Liver (tissue), 9 donors: ENCODE measurements around the gene CACNA1B. TPM values are rescaled to one million over a fixed set of nuclear protein-coding genes. Genes with fewer than 3 reads are reported as not detected.

Experiments used
- DNase-seq: peaks from one replicate; pipeline ENCODE4 v3.0.0-alpha.2; 2017; ENCODE audit warnings: low spot score
- H3K27ac ChIP-seq, 2 donors: one replicate each; pipeline ENCODE4 v1.7.0; 2013; ENCODE audit warnings: inconsistent platforms in 2 of 2, low read length in 2 of 2, control low read depth in 1 of 2, low read depth in 1 of 2, mild to moderate bottlenecking in 1 of 2
- H3K27me3 ChIP-seq, 4 donors: one replicate each; pipeline versions ENCODE4 v1.6.1 to v1.7.0; 2013; ENCODE audit warnings: low read length in 3 of 4, inconsistent platforms in 1 of 4, mild to moderate bottlenecking in 1 of 4, moderate library complexity in 1 of 4; ENCODE audit not compliant: control insufficient read depth in 4 of 4, insufficient read depth in 4 of 4
- H3K36me3 ChIP-seq, 4 donors: one replicate each; pipeline versions ENCODE4 v1.6.1 to v1.7.0; 2013; ENCODE audit warnings: low read length in 3 of 4, mild to moderate bottlenecking in 3 of 4, low read depth in 1 of 4, moderate library complexity in 1 of 4; ENCODE audit not compliant: control insufficient read depth in 4 of 4, insufficient read depth in 3 of 4
- H3K4me1 ChIP-seq, 4 donors: one replicate each; pipeline versions ENCODE4 v1.6.1 to v1.7.0; 2013; ENCODE audit warnings: low read length in 3 of 4, mild to moderate bottlenecking in 3 of 4, moderate library complexity in 1 of 4; ENCODE audit not compliant: control insufficient read depth in 4 of 4, insufficient read depth in 4 of 4
- H3K4me3 ChIP-seq, 3 donors: one replicate each; pipeline versions ENCODE4 v1.6.1 to v1.7.0; 2013; ENCODE audit warnings: low read length in 3 of 3, control low read depth in 1 of 3, low read depth in 1 of 3, mild to moderate bottlenecking in 1 of 3
- H3K9ac ChIP-seq, 2 donors: one replicate each; pipeline ENCODE4 v1.7.0; 2013; ENCODE audit warnings: low read length in 2 of 2, mild to moderate bottlenecking in 2 of 2, moderate library complexity in 2 of 2, control low read depth in 1 of 2, low read depth in 1 of 2
- H3K9me3 ChIP-seq, 4 donors: one replicate each; pipeline versions ENCODE4 v1.6.1 to v1.7.0; 2013; ENCODE audit warnings: low read length in 3 of 4; ENCODE audit not compliant: control insufficient read depth in 4 of 4
- EGR1 ChIP-seq, 2 donors: IDR thresholded peaks; 2 replicates each; pipeline ENCODE4 v1.6.1; 2016 to 2018; ENCODE audit warnings: antibody characterized with exemption in 2 of 2, low read depth in 2 of 2
- FOXA1 ChIP-seq: IDR thresholded peaks from 2 replicates; pipeline ENCODE4 v1.6.1; 2016; ENCODE audit warnings: antibody characterized with exemption
- FOXA2 ChIP-seq: IDR thresholded peaks from 2 replicates; pipeline ENCODE4 v1.6.1; 2016; ENCODE audit warnings: antibody characterized with exemption
- GABPA ChIP-seq, 2 donors: IDR thresholded peaks in 1 of 2; conservative IDR thresholded peaks in 1 of 2; 2 replicates each; pipeline ENCODE4 v1.6.1; 2016; ENCODE audit warnings: antibody characterized with exemption in 2 of 2, mild to moderate bottlenecking in 1 of 2, moderate library complexity in 1 of 2
- HNF4A ChIP-seq, 2 donors: conservative IDR thresholded peaks; 2 replicates each; pipeline ENCODE4 v1.6.1; 2016; ENCODE audit warnings: antibody characterized with exemption in 2 of 2, mild to moderate bottlenecking in 2 of 2
- HNF4G ChIP-seq: IDR thresholded peaks from 2 replicates; pipeline ENCODE4 v1.6.1; 2016; ENCODE audit warnings: antibody characterized with exemption
- JUND ChIP-seq, 2 donors: IDR thresholded peaks; 2 replicates each; pipeline ENCODE4 v1.6.1; 2016; ENCODE audit warnings: antibody characterized with exemption in 2 of 2
- NR2F2 ChIP-seq: IDR thresholded peaks from 2 replicates; pipeline ENCODE4 v1.6.1; 2016; ENCODE audit warnings: antibody characterized with exemption
- RAD21 ChIP-seq, 2 donors: IDR thresholded peaks; 2 replicates each; pipeline ENCODE4 v1.6.1; 2016; ENCODE audit warnings: antibody characterized with exemption in 2 of 2, mild to moderate bottlenecking in 2 of 2
- SP1 ChIP-seq: IDR thresholded peaks from 2 replicates; pipeline ENCODE4 v1.6.1; 2018; ENCODE audit warnings: antibody characterized with exemption, mild to moderate bottlenecking
- TAF1 ChIP-seq: conservative IDR thresholded peaks from 2 replicates; pipeline ENCODE4 v1.6.1; 2016; ENCODE audit warnings: antibody characterized with exemption, mild to moderate bottlenecking
- WGBS: extraction: QIAGEN DNeasy Blood & Tissue Kit; methylation state at CpG from one replicate; pipeline ENCODE4 v1.1.7; 2013; 5-methylcytosine and 5-hydroxymethylcytosine counted together
- polyA plus RNA-seq, 2 donors: library from polyadenylated mRNA; stranded (reverse) in 1 of 2; unstranded in 1 of 2; fragments of 200-250 nt in 1 of 2; fragments of >200 nt in 1 of 2; fragmentation: Nextera tagmentation in 1 of 2; extraction: Ambion mirVana in 1 of 2; gene quantifications; one replicate each; pipeline versions ENCODE4 v1.2.1 to v1.2.3, GENCODE V29; 2013 to 2015
- total RNA-seq, 2 donors: library from RNA; depleted of rRNA; stranded (reverse); fragments of >200 nt; gene quantifications; one replicate each; pipeline ENCODE4 v1.2.3, GENCODE V29; 2014
- TF ChIP-seq, protein P1 (sequence below): fragments of 150-350 bp; IDR thresholded peaks from 2 replicates; pipeline ENCODE4 v1.5.1; 2017; ENCODE audit warnings: improper control_type of control experiment, low read depth, low read length; ENCODE audit not compliant: missing input control
- TF ChIP-seq, protein P2 (sequence below): IDR thresholded peaks from 2 replicates; pipeline ENCODE4 v1.6.1; 2016; ENCODE audit warnings: antibody characterized with exemption
- TF ChIP-seq, protein P3 (sequence below): IDR thresholded peaks from 2 replicates; pipeline ENCODE4 v1.6.1; 2016; ENCODE audit warnings: antibody characterized with exemption
- TF ChIP-seq, protein P4 (sequence below): IDR thresholded peaks from 2 replicates; pipeline ENCODE4 v1.6.1; 2016; ENCODE audit warnings: antibody characterized with exemption, mild to moderate bottlenecking
- TF ChIP-seq, protein P5 (sequence below): IDR thresholded peaks from 2 replicates; pipeline ENCODE4 v1.6.1; 2016; ENCODE audit warnings: antibody characterized with exemption
- donor health status: healthy.
- donor health status: healthy.
- donor health status: healthy.
- donor health status: healthy.
- donor health status: healthy.

The CACNA1B gene
- total and polyA plus RNA-seq, 4 donors = under 0.01 to 0.05 TPM; not detected in 2

DNA sequence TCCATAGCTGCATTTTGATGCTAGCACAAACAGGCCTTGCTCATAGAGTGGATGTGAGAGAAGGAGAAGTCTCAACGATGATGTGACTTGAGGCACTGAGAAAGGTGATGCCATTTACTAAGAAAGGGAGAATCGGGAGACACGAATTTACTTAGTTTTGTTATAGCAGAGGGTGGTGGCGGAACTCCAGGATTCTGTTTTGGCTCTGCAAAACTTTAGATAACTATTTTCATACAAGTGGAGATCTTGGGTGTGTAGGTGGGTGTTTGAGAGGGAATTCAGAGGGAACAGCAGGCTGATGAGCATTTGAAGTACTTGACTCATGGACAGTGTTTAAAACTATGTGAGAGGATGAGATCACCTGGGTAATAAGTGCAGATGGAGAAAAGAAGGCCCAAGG, 43.2 kb downstream of the CACNA1B start (continued):
- TF ChIP-seq, protein P1, sequence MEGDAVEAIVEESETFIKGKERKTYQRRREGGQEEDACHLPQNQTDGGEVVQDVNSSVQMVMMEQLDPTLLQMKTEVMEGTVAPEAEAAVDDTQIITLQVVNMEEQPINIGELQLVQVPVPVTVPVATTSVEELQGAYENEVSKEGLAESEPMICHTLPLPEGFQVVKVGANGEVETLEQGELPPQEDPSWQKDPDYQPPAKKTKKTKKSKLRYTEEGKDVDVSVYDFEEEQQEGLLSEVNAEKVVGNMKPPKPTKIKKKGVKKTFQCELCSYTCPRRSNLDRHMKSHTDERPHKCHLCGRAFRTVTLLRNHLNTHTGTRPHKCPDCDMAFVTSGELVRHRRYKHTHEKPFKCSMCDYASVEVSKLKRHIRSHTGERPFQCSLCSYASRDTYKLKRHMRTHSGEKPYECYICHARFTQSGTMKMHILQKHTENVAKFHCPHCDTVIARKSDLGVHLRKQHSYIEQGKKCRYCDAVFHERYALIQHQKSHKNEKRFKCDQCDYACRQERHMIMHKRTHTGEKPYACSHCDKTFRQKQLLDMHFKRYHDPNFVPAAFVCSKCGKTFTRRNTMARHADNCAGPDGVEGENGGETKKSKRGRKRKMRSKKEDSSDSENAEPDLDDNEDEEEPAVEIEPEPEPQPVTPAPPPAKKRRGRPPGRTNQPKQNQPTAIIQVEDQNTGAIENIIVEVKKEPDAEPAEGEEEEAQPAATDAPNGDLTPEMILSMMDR = no peak

DNA sequence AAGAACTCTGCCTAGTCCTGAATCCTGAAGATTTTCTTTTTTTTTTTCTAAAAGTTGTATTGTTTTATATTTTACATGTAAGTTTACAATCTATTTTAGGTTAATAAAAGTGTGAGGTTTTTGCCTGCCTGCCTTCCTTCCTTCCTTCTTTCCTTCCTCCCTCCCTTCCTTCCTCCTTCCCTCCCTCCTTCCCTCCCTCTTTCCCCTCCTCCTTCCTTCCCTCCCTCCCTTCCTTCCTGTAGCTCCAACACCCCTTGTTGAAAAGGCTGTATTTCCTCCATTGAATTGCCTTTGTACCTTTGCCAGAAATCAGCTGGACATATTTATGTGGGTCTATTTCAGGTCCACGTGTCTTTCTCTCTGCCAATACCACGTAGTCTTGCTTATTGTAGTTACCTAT, 46.6 kb downstream of the CACNA1B start:
- no peak overlapping the region for H3K27ac ChIP-seq
- no peaks in the 10 kb centered on the region for H3K36me3 ChIP-seq
- no peak overlapping the region for H3K4me3 ChIP-seq
- H3K4me1 ChIP-seq = no peaks in the 10 kb centered on the region
- H3K27me3 ChIP-seq = peaks cover 0 to 6% (median 0%) of the 10 kb centered on the region in 4 donors
- H3K9me3 ChIP-seq = peaks cover 0 to 5% (median 3%) of the 10 kb centered on the region in 4 donors
- no peak for DNase-seq
- no peak for TF ChIP-seq RAD21 (IDR thresholded peaks at IDR 0.05)
- H3K9ac ChIP-seq = no peak overlapping the region
- WGBS = 46% methylated on average over 2 of the region's 2 CpGs

DNA sequence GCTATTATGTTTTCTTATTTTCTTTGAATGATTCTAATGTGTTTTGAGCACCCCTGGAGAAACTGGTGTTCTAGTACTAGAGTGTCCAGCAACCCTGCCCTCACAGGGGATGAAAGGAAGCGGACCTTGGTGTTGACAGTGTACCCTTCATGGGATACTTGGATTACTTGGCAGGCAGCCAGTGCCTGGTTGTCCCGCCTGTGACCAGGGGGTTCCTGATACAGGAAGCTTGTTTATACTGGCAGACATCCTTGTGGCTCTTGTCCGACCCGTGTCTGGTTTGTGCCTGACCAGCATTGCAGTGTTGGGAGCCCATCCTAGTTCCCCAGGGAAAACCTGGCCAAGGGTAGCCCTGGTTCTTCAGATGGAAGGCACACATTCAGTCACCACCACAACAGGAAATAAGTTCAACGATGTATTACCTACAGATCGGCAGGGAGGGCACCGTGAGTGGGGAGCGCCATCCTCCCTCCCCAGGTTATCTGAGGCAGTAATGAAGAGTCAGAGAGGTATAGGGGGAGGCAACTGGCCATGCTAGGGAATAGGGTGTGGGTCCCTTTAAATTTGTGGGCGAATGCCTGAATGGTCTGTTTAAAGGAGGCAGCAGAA, 47.3 kb downstream of the CACNA1B start:
- peaks cover 0 to 6% (median 0%) of the 10 kb centered on the region in 4 donors for H3K27me3 ChIP-seq
- DNase-seq = no peak
- no peaks in the 10 kb centered on the region for H3K4me1 ChIP-seq
- peaks cover 0 to 5% (median 3%) of the 10 kb centered on the region in 4 donors for H3K9me3 ChIP-seq
- 74% methylated on average over 9 of the region's 9 CpGs for WGBS
- H3K36me3 ChIP-seq = no peaks in the 10 kb centered on the region
- no peak for TF ChIP-seq HNF4A (conservative IDR thresholded peaks at IDR 0.05)
- no peak for TF ChIP-seq TAF1
- no peak for TF ChIP-seq FOXA2
- H3K4me3 ChIP-seq = no peak overlapping the region
- no peak overlapping the region for H3K27ac ChIP-seq
- H3K9ac ChIP-seq = no peak overlapping the region

DNA sequence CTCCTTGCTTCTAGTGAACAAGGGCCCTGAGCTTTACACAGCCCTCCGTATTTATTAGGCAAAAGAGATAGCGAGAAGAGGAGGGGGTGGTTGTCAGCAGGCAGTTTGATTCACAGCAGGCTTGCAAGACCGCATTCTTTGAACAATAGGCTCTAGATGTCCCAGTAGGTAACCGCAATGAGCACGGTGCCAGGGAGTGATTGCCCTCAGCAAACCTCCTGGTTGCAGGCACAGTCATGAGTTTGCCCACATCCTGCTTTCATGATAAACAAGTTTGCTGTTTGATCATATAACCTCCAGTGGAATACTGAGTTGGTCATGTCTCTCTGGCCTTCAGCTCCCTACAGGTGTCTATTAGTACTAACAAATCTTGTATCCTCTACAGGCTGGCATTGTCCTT, 66.1 kb downstream of the CACNA1B start:
- H3K4me3 ChIP-seq = no peak overlapping the region
- H3K36me3 ChIP-seq = no peaks in the 10 kb centered on the region
- no peak for DNase-seq
- peaks cover 0 to 3% (median under 1%) of the 10 kb centered on the region in 4 donors for H3K9me3 ChIP-seq
- H3K27me3 ChIP-seq = no peaks in the 10 kb centered on the region
- H3K9ac ChIP-seq = no peak overlapping the region
- no peaks in the 10 kb centered on the region for H3K4me1 ChIP-seq
- 91% methylated on average over 5 of the region's 5 CpGs for WGBS
- H3K27ac ChIP-seq = no peak overlapping the region
- no peak for TF ChIP-seq SP1
- TF ChIP-seq GABPA (IDR thresholded peaks at IDR 0.05 in 1 of 2, conservative IDR thresholded peaks at IDR 0.05 in 1 of 2) = no peak
- no peak for TF ChIP-seq NR2F2
- TF ChIP-seq, protein P2, sequence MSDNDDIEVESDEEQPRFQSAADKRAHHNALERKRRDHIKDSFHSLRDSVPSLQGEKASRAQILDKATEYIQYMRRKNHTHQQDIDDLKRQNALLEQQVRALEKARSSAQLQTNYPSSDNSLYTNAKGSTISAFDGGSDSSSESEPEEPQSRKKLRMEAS = no peak
- TF ChIP-seq, protein P1 = no peak
- no peak for TF ChIP-seq HNF4G
- no peak for TF ChIP-seq TAF1
- TF ChIP-seq, protein P3, sequence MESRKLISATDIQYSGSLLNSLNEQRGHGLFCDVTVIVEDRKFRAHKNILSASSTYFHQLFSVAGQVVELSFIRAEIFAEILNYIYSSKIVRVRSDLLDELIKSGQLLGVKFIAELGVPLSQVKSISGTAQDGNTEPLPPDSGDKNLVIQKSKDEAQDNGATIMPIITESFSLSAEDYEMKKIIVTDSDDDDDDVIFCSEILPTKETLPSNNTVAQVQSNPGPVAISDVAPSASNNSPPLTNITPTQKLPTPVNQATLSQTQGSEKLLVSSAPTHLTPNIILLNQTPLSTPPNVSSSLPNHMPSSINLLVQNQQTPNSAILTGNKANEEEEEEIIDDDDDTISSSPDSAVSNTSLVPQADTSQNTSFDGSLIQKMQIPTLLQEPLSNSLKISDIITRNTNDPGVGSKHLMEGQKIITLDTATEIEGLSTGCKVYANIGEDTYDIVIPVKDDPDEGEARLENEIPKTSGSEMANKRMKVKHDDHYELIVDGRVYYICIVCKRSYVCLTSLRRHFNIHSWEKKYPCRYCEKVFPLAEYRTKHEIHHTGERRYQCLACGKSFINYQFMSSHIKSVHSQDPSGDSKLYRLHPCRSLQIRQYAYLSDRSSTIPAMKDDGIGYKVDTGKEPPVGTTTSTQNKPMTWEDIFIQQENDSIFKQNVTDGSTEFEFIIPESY = no peak
- no peak for TF ChIP-seq FOXA1
- TF ChIP-seq FOXA2 = no peak
- TF ChIP-seq JUND (IDR thresholded peaks at IDR 0.05) = no peak
- no peak for TF ChIP-seq HNF4A (conservative IDR thresholded peaks at IDR 0.05)
- TF ChIP-seq, protein P4, sequence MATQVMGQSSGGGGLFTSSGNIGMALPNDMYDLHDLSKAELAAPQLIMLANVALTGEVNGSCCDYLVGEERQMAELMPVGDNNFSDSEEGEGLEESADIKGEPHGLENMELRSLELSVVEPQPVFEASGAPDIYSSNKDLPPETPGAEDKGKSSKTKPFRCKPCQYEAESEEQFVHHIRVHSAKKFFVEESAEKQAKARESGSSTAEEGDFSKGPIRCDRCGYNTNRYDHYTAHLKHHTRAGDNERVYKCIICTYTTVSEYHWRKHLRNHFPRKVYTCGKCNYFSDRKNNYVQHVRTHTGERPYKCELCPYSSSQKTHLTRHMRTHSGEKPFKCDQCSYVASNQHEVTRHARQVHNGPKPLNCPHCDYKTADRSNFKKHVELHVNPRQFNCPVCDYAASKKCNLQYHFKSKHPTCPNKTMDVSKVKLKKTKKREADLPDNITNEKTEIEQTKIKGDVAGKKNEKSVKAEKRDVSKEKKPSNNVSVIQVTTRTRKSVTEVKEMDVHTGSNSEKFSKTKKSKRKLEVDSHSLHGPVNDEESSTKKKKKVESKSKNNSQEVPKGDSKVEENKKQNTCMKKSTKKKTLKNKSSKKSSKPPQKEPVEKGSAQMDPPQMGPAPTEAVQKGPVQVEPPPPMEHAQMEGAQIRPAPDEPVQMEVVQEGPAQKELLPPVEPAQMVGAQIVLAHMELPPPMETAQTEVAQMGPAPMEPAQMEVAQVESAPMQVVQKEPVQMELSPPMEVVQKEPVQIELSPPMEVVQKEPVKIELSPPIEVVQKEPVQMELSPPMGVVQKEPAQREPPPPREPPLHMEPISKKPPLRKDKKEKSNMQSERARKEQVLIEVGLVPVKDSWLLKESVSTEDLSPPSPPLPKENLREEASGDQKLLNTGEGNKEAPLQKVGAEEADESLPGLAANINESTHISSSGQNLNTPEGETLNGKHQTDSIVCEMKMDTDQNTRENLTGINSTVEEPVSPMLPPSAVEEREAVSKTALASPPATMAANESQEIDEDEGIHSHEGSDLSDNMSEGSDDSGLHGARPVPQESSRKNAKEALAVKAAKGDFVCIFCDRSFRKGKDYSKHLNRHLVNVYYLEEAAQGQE = no peak
- TF ChIP-seq EGR1 (IDR thresholded peaks at IDR 0.05; ENCODE audit: low read depth in 2 of 2) = no peak
- TF ChIP-seq, protein P5, sequence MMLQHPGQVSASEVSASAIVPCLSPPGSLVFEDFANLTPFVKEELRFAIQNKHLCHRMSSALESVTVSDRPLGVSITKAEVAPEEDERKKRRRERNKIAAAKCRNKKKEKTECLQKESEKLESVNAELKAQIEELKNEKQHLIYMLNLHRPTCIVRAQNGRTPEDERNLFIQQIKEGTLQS = no peak
